UCSD-AML1 (cell line): ENCODE results near the gene HLA-DQB1.
"Not testable (repeated sequence)": the region's sequence is repeated elsewhere in the genome, so short reads cannot be mapped to it uniquely, and the experiment has no call there.

Experiments used
- DNase-seq: peaks from one replicate; lab custom pipeline; 2025; ENCODE audit not compliant: unreplicated experiment; lab: John Stamatoyannopoulos, UW

The HLA-DQB1 gene

DNA sequence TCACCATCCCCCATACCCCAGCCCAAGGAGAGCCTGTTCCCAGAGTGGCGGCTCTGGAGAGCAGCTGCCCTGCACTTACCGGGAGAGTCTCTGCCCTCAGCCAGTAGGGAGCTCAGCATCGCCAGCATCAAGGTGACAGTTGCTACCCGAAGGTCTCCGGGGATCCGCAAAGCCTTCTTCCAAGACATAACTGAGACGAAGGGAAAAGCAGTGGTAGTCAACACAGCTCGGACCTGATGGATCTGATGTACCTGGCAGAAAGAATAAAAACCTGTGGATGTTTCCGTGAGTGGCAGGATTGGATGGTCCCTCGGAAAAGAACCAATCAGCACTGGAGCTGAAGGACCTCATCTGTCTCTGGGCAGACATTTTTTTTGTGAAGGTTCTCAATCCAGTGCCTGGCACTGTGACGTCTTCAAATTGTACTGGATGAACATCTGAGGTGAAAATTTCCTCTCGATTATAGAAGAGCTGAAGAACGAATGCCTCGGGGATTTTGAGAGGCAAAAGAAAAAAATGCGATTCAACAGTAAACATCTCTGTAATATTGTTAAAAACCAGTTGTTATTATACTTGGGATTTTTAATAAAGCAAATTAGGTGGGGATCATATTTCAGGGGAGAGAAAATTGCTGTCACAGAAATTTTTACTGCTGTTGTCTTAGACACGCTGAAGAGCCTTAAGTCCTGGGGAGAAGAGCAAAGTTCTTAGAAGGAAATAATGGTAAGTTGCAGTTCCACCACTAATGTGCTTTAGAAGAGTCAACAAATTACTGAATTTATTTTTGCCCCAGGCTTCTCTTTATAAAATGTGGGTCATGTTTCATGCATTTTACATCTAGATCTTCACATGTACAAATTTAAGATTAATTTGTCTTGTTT is at the start of gene HLA-DQB1:
TSS of gene HLA-DQB1 (minus strand) at position 238 of the 881 bp plus-strand sequence. CDS start at position 188, 50 bp downstream.
- DNase-seq, result no peak

DNA sequence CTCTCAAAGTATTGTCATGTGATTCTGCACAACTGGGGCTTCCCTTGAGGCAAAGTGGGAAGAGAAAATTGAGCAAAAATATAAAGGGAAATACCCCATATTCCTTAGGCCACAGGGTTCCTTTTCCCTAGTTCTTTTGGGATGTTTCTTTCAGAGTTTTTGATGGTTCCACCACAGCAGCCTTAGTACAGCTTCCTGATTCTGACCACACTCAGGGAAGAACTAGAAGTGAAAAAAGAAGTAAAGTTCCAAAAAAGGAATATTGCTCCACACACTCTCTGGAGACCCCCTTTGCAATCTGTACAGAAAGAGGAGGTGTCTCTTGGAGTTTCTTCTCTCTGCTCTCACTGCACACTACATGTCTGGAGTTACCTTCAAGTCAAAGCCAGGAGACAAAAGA is 46.8 kb upstream of the HLA-DQB1 start:
- no peak for DNase-seq

GRCh38 chr6:32709625-32710024 is 43.2 kb upstream of the HLA-DQB1 start:
- DNase-seq, result no peak

DNA sequence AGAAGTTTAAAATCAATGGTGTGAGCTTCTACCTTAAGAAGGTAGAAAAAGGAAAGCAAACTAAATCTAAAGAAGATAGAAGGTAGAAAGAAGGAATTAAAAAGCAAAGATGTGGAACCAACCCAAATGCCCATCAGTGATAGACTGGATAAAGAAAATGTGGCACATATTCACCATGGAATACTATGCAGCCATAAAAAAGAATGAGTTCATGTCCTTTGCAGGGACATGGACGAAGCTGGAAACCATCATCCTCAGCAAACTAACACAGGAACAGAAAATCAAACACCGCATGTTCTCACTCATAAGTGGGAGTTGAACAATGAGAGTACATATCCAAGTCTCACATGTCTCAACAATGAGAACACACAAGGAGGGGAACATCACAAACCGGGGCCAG is 38.7 kb upstream of the HLA-DQB1 start:
- DNase-seq, result not testable (repeated sequence)

GRCh38 chr6:32703347-32703746 is 36.9 kb upstream of the HLA-DQB1 start:
- DNase-seq, result no peak

GRCh38 chr6:32700391-32701040 is 34.1 kb upstream of the HLA-DQB1 start:
- peak; percentile 12 for DNase-seq

GRCh38 chr6:32697031-32697430 is 30.6 kb upstream of the HLA-DQB1 start:
- DNase-seq, result no peak

DNA sequence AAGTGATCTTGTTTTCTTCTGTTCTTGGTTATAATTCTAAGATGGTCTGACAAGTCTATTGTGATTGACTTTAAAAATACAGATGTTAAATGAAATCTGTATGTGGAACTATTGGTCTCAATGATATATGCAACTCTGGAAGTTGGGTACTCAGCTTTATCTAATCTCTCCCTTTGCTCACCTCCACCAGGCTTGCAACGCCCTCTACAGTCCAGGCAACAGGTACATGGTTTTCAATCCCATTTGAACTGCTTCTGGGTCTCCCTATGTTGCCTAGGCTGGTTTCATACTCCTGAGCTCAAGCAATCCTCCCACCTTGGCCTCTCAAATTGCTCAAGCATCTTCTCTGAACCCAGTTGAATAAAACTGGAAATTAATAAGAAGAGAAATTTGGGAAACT is 25.6 kb upstream of the HLA-DQB1 start:
- peak; percentile 16 for DNase-seq

- no peak for DNase-seq
Observed at GRCh38 chr6:32689531-32690501, 23.4 kb upstream of the HLA-DQB1 start.

DNA sequence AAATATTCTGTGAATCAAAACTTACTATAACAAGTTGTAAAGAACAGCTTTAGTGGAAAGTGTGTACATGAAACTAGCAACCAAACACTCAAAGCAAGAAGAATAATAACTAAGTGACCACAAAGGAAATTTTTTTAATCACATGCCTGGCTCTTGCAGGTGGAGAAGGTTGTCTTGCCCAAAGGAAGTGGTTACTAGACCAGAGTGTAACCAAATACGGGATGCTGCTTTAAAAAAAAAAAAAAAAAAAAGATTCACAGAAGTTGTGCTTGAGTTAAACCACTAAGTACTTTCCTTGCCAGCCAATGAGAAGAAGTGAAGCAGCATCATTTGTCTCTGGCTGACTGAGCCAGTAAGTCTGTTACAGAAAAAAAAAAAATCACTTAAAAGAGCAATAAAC is 19.1 kb upstream of the HLA-DQB1 start:
- no peak for DNase-seq

DNA sequence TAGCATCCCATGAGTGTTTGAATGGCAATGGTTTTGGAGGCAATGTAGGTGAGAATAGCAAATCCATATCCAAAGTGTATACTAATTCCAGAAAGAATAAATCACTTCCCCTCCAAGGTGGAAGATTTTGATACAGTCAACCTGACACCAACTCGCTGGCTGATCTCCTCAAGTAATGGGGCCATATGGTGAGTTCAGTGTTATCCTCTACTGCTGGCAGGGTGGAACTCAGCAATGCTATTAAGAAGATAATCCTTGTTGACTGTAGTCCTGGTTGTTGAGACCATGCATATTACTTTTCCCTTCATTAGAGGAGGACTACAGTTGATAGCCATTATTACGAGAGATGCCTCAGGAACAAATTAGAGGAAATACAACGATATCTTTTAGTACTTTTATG is 17.8 kb upstream of the HLA-DQB1 start:
- DNase-seq, result no peak

DNA sequence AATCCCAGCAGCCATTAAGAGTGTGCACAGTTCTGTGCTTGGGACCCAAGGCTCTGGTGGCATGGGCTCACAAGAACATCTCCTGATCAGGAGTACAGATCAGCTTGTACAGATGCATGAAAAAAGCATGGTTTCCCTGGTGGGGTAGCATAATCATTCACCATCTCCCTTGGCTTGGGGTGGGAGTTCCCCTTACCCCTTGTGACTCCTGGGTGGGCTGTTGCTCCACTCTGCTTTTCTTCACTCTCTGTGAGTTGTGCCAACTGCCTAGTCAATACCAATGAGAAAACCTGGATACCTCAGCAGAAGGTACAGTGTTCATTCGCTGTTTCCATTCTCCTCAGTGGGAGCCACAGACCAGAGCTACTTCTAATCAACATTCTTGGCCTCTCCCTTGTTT is 13.6 kb upstream of the HLA-DQB1 start:
- DNase-seq, result no peak

DNA sequence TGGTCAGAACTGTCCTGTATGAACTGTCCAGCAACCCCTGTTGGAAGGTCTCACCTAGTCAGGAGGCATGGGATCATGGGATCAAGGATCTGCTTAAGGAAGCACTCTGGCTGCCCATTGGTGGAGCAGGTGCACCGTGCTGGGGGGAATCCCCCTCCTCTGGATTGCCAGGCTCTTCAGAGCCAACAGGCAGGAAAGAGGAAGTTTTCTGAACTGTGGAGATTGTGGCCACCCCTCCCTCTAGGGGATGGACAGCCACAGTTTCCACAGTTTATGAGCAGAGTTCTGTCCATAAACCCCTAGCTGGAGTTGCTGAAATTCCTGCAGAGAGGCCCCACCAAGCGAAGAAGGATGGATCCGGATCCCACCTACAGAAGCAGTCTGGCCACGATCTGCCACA is 13.0 kb upstream of the HLA-DQB1 start:
- no peak for DNase-seq

- not testable (repeated sequence) for DNase-seq
Observed at GRCh38 chr6:32674123-32674522, 7.7 kb upstream of the HLA-DQB1 start.

GRCh38 chr6:32671908-32672307 is 5.5 kb upstream of the HLA-DQB1 start:
- not testable (repeated sequence) for DNase-seq

DNA sequence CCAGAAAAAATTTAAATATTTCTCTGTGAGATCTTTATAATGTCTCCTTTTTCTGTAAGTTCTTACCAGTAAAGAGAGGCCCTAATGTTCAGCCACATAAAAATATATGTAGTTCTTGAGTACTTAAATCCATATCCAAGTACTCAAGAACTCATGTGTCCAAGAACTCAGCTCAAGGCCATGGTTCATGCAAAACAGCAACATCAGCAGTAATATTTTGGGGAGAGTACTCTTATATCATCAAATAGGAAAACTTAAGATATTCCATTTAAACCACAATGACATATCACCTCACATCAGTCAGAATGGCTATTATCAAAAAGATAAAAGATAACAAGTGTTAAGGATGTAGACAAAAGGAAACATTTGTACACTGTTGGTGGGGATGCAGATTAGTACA is 3.4 kb upstream of the HLA-DQB1 start:
- DNase-seq, result no peak

GRCh38 chr6:32669240-32669639 is 2.8 kb upstream of the HLA-DQB1 start:
- no peak for DNase-seq

GRCh38 chr6:32668226-32668747 is 1.8 kb upstream of the HLA-DQB1 start:
- no peak for DNase-seq

DNA sequence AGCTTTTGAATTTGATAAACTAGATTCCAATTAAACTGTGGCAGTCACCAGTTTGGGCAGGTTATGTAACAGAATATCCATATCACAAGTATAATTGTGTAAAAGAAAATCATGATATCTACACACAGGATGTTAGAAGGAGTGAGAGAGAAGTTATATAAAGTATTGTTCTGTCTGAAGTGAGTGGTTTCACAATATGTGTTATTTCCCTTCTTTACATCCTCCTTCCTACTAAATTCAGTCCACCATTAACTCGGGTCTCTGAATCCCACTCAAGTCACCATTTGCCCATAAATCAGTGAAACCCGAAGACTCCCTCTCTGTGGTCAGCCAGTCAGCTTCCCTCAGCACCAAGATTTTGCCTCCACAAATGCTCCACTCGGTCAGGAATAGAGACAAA is 796 bp downstream of the HLA-DQB1 start:
- DNase-seq, result no peak

GRCh38 chr6:32664827-32665362 is 1.6 kb downstream of the HLA-DQB1 start:
- DNase-seq, result no peak

DNA sequence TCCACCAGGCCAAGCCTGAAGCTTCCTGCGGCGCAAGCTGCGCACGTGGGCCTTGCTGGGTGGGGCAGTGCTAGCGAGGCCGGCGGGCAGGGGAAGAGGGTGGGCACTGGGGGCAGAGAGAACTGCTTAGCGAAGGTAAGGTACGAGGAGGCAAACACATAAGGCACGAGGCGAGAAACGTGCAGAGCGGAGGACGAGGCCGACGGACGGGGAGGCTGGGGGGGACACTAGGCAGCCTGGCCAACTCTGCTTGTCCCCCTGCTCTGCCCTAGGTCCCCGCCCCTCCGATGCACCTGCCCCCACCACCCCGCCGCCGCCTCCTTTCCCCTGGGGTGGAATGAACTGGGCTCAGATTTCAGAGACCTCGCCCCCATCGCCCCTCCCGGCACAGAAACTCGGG is 2.1 kb downstream of the HLA-DQB1 start:
- no peak for DNase-seq
